COR-L47 (cell line): ENCODE measurements around the gene EYA2.
A peak's percentile ranks its signal among the peaks of the same experiment; 100 is the strongest.
"Not testable (repeated sequence)": the region's sequence is repeated elsewhere in the genome, so short reads cannot be mapped to it uniquely, and the experiment has no call there.

Experiments
- DNase-seq: peaks from one replicate; lab custom pipeline; 2025; lab: John Stamatoyannopoulos, UW

Gene EYA2

GRCh38 chr20:46955601-46956556 is 61.2 kb downstream of the EYA2 start:
- DNase-seq, result no peak

GRCh38 chr20:46959081-46959692 is 64.5 kb downstream of the EYA2 start:
- DNase-seq, result no peak

- DNase-seq, result no peak
Observed at GRCh38 chr20:46959821-46960220, 65.2 kb downstream of the EYA2 start.

GRCh38 chr20:46960536-46960935 is 65.9 kb downstream of the EYA2 start:
- DNase-seq, result no peak

- DNase-seq, result not testable (repeated sequence)
Observed at GRCh38 chr20:46961968-46962367, 67.3 kb downstream of the EYA2 start.

- DNase-seq, result no peak
Observed at GRCh38 chr20:46962452-46963195, 68.0 kb downstream of the EYA2 start.

GRCh38 chr20:46963196-46963529 is 68.5 kb downstream of the EYA2 start:
- DNase-seq, result no peak

GRCh38 chr20:46963758-46964617 is 69.3 kb downstream of the EYA2 start:
- DNase-seq, result peak; percentile 64

GRCh38 chr20:46964618-46965455 is 70.2 kb downstream of the EYA2 start:
- DNase-seq, result no peak

- DNase-seq, result no peak
Observed at GRCh38 chr20:46965477-46965876, 70.8 kb downstream of the EYA2 start.

- DNase-seq, result no peak
Observed at GRCh38 chr20:46967646-46968045, 73.0 kb downstream of the EYA2 start.

GRCh38 chr20:46970937-46971630 is 76.4 kb downstream of the EYA2 start:
- no peak for DNase-seq

GRCh38 chr20:46973766-46974165 is 79.1 kb downstream of the EYA2 start:
- DNase-seq, result no peak

- DNase-seq, result no peak
Observed at GRCh38 chr20:46974669-46975434, 80.2 kb downstream of the EYA2 start.

- DNase-seq, result no peak
Observed at GRCh38 chr20:46975976-46976375, 81.3 kb downstream of the EYA2 start.

GRCh38 chr20:46977204-46977603 is 82.6 kb downstream of the EYA2 start:
- no peak for DNase-seq

- no peak for DNase-seq
Observed at GRCh38 chr20:46977909-46978588, 83.4 kb downstream of the EYA2 start.

- no peak for DNase-seq
Observed at GRCh38 chr20:46978951-46979491, 84.4 kb downstream of the EYA2 start.
